Hippocampal formation (tissue), 2 donors: ENCODE results near the gene KCND1.
A peak's percentile ranks its signal among the peaks of the same experiment; 100 is the strongest.
"Not testable (repeated sequence)": the region's sequence is repeated elsewhere in the genome, so short reads cannot be mapped to it uniquely, and the experiment has no call there.

Source experiments
- DNase-seq, 2 donors: peaks; one replicate each; lab custom pipeline; 2025; lab: John Stamatoyannopoulos, UW

KCND1 gene

GRCh38 chrX:48971249-48972219, at the start of gene KCND1:
KCND1 (minus strand) TSS chrX:48971844; CDS start chrX:48970271, 1,573 bp downstream.
- no peak for DNase-seq

GRCh38 chrX:49019599-49020249, 48.1 kb upstream of the KCND1 start:
- no peak for DNase-seq

- no peak for DNase-seq
Measured at GRCh38 chrX:49019050-49019449, 47.4 kb upstream of the KCND1 start.

- no peak for DNase-seq
Measured at GRCh38 chrX:49003696-49004095, 32.1 kb upstream of the KCND1 start.

GRCh38 chrX:49002091-49002935, 30.7 kb upstream of the KCND1 start, which contains the start of gene GRIPAP1:
GRIPAP1 (minus strand) TSS chrX:49002264; CDS start chrX:49002229, 35 bp downstream.
- peak; percentile 71 to 73 for DNase-seq

GRCh38 chrX:49001521-49002090, 30.0 kb upstream of the KCND1 start:
- DNase-seq: peak in 1 of 2 donors; percentile 0

GRCh38 chrX:49000636-49001035, 29.0 kb upstream of the KCND1 start:
- DNase-seq: no peak

- no peak for DNase-seq
Measured at GRCh38 chrX:48999030-48999429, 27.4 kb upstream of the KCND1 start.

- DNase-seq: no peak
Measured at GRCh38 chrX:48998391-48998790, 26.7 kb upstream of the KCND1 start.

- no peak for DNase-seq
Measured at GRCh38 chrX:48997865-48998264, 26.2 kb upstream of the KCND1 start.

GRCh38 chrX:48997455-48997854, 25.8 kb upstream of the KCND1 start:
- DNase-seq: no peak

- DNase-seq: no peak
Measured at GRCh38 chrX:48996969-48997368, 25.3 kb upstream of the KCND1 start.

- DNase-seq: no peak
Measured at GRCh38 chrX:48992341-48992740, 20.7 kb upstream of the KCND1 start.

GRCh38 chrX:48989483-48989882, 17.8 kb upstream of the KCND1 start:
- no peak for DNase-seq

GRCh38 chrX:48983896-48984295, 12.3 kb upstream of the KCND1 start:
- DNase-seq: no peak

- no peak for DNase-seq
Measured at GRCh38 chrX:48983081-48983480, 11.4 kb upstream of the KCND1 start.

- no peak for DNase-seq
Measured at GRCh38 chrX:48981178-48981577, 9.5 kb upstream of the KCND1 start.

- DNase-seq: not testable (repeated sequence)
Measured at GRCh38 chrX:48980341-48980740, 8.7 kb upstream of the KCND1 start.

- no peak for DNase-seq
Measured at GRCh38 chrX:48978226-48978625, 6.6 kb upstream of the KCND1 start.

GRCh38 chrX:48976086-48976485, 4.4 kb upstream of the KCND1 start:
- no peak for DNase-seq

- DNase-seq: no peak
Measured at GRCh38 chrX:48975541-48975940, 3.9 kb upstream of the KCND1 start.

- no peak for DNase-seq
Measured at GRCh38 chrX:48975041-48975440, 3.4 kb upstream of the KCND1 start.
